DOHH2 (cell line): ENCODE data around the gene C9orf50.
A peak's percentile ranks its signal among the peaks of the same experiment; 100 is the strongest.

Experiments
- H3F3A ChIP-seq: fragments of 200-600 bp; sonication (generic), shearing (Covaris generic); 2 replicates; pipeline ENCODE4 v1.6.0; 2016; ENCODE audit warnings: antibody characterized with exemption, mild to moderate bottlenecking; ENCODE audit not compliant: control insufficient read depth, insufficient read depth
- H3K27ac ChIP-seq: fragments of 200-600 bp; sonication (generic); 2 replicates; pipeline ENCODE4 v1.5.1; 2014; ENCODE audit warnings: low read depth, mild to moderate bottlenecking, low read length, moderate library complexity
- H3K27me3 ChIP-seq: fragments of 200-600 bp; sonication (generic); 2 replicates; pipeline ENCODE4 v1.6.1; 2014; ENCODE audit warnings: mild to moderate bottlenecking, low read length, mixed read lengths; ENCODE audit not compliant: control insufficient read depth
- H3K36me3 ChIP-seq: fragments of 200-600 bp; sonication (generic); 2 replicates; pipeline ENCODE4 v1.6.1; 2014; ENCODE audit warnings: mild to moderate bottlenecking, low read length, moderate library complexity, mixed read lengths; ENCODE audit not compliant: control insufficient read depth
- H3K4me1 ChIP-seq: fragments of 200-600 bp; sonication (generic); 2 replicates; pipeline ENCODE4 v1.6.1; 2014; ENCODE audit warnings: mild to moderate bottlenecking, low read length, mixed read lengths; ENCODE audit not compliant: control insufficient read depth
- H3K4me2 ChIP-seq: fragments of 200-600 bp; sonication (generic); 2 replicates; pipeline ENCODE4 v1.6.0; 2014; ENCODE audit warnings: mild to moderate bottlenecking, low read length, moderate library complexity
- H3K4me3 ChIP-seq: fragments of 200-600 bp; sonication (generic); 2 replicates; pipeline ENCODE4 v1.5.1; 2014; ENCODE audit warnings: mild to moderate bottlenecking, low read length, mixed read lengths
- H3K79me2 ChIP-seq: fragments of 200-600 bp; sonication (generic); 2 replicates; pipeline ENCODE4 v1.6.1; 2014; ENCODE audit warnings: mild to moderate bottlenecking, low read length, mixed read lengths; ENCODE audit not compliant: control insufficient read depth
- H3K9me2 ChIP-seq: fragments of 200-600 bp; sonication (generic); replicated peaks from 2 replicates; pipeline ENCODE4 v1.6.1; 2014; ENCODE audit warnings: mild to moderate bottlenecking, low read length, mixed read lengths; ENCODE audit not compliant: control insufficient read depth
- H3K9me3 ChIP-seq: fragments of 200-600 bp; sonication (generic); 2 replicates; pipeline ENCODE4 v1.6.1; 2014; ENCODE audit warnings: antibody characterized with exemption, low read length, mixed read lengths; ENCODE audit not compliant: control insufficient read depth, insufficient read depth
- H4K20me1 ChIP-seq: fragments of 200-600 bp; sonication (generic); 2 replicates; pipeline ENCODE4 v1.6.0; 2014; ENCODE audit warnings: low read depth, mild to moderate bottlenecking, antibody characterized with exemption, low read length, moderate library complexity; ENCODE audit not compliant: control insufficient read depth, insufficient read depth
- CTCF ChIP-seq: fragments of 200-600 bp; sonication (generic); IDR thresholded peaks from one replicate; pipeline ENCODE4 v1.5.1; 2014; ENCODE audit warnings: antibody characterized with exemption, mild to moderate bottlenecking, low read depth, low read length; ENCODE audit not compliant: poor library complexity, severe bottlenecking
- EZH2phosphoT487 ChIP-seq: fragments of 200-600 bp; sonication (generic); IDR thresholded peaks from 2 replicates; pipeline ENCODE4 v1.6.1; 2017; ENCODE audit warnings: borderline replicate concordance, mild to moderate bottlenecking, antibody characterized with exemption, low read length, moderate library complexity, mixed read lengths

Gene C9orf50

GRCh38 chr9:129584136-129584535 is 36.8 kb downstream of the C9orf50 start:
- H3K9me3 ChIP-seq: no peaks in the 10 kb centered on the region
- H3K4me2 ChIP-seq: peak overlapping the region; percentile 38
- H3K4me3 ChIP-seq: peak overlapping the region; percentile 16; the same call in 1 of the 2 replicates

GRCh38 chr9:129583308-129584038 is 37.4 kb downstream of the C9orf50 start:
- Histone ChIP-seq H3K9me3 (no peaks in the 10 kb centered on the region), H3F3A (no peaks in the 10 kb centered on the region), H3K4me3 (no peak overlapping the region), H3K27me3 (peaks cover under 1% of the 10 kb centered on the region; the same call in 1 of the 2 replicates), H3K4me2 (no peak overlapping the region), H3K36me3 (no peaks in the 10 kb centered on the region), H4K20me1 (no peaks in the 10 kb centered on the region), H3K27ac (no peak overlapping the region), H3K4me1 (peaks cover 36% of the 10 kb centered on the region), H3K9me2 (no peaks in the 10 kb centered on the region), H3K79me2 (no peaks in the 10 kb centered on the region)
- TF ChIP-seq CTCF (no peak), EZH2phosphoT487 (no peak)

More at GRCh38 chr9:129584136-129584535, 36.8 kb downstream of the C9orf50 start:
- TF ChIP-seq CTCF: no peak
- no peak for TF ChIP-seq EZH2phosphoT487
- Histone ChIP-seq H3F3A (no peaks in the 10 kb centered on the region), H3K36me3 (no peaks in the 10 kb centered on the region), H3K27me3 (peaks cover 4% of the 10 kb centered on the region; the same call in 1 of the 2 replicates), H3K4me1 (peaks cover 36% of the 10 kb centered on the region), H3K27ac (no peak overlapping the region), H3K79me2 (no peaks in the 10 kb centered on the region), H3K9me2 (no peaks in the 10 kb centered on the region), H4K20me1 (no peaks in the 10 kb centered on the region)

GRCh38 chr9:129582855-129583254 is 38.0 kb downstream of the C9orf50 start:
- no peak overlapping the region for H3K4me2 ChIP-seq
- H3K27ac ChIP-seq: no peak overlapping the region
- H3K79me2 ChIP-seq: no peaks in the 10 kb centered on the region
- no peaks in the 10 kb centered on the region for H4K20me1 ChIP-seq
- H3K27me3 ChIP-seq: no peaks in the 10 kb centered on the region
- TF ChIP-seq CTCF: no peak
- TF ChIP-seq EZH2phosphoT487: no peak
- H3K4me1 ChIP-seq: peaks cover 36% of the 10 kb centered on the region
- no peaks in the 10 kb centered on the region for H3K36me3 ChIP-seq
- no peaks in the 10 kb centered on the region for H3F3A ChIP-seq
- no peak overlapping the region for H3K4me3 ChIP-seq
- no peaks in the 10 kb centered on the region for H3K9me3 ChIP-seq
- H3K9me2 ChIP-seq: no peaks in the 10 kb centered on the region
